HG02571 (cell line): ENCODE measurements around the gene BDP1.
"Not testable (repeated sequence)": the region's sequence is repeated elsewhere in the genome, so short reads cannot be mapped to it uniquely, and the experiment has no call there.

Source experiments
- ATAC-seq: cut with Tn5 transposase; IDR thresholded peaks from one replicate; pipeline ENCODE4 v1.9.1; 2021; ENCODE audit warnings: mild to moderate bottlenecking, moderate library complexity; ENCODE audit not compliant: unreplicated experiment

Gene BDP1, protein sequence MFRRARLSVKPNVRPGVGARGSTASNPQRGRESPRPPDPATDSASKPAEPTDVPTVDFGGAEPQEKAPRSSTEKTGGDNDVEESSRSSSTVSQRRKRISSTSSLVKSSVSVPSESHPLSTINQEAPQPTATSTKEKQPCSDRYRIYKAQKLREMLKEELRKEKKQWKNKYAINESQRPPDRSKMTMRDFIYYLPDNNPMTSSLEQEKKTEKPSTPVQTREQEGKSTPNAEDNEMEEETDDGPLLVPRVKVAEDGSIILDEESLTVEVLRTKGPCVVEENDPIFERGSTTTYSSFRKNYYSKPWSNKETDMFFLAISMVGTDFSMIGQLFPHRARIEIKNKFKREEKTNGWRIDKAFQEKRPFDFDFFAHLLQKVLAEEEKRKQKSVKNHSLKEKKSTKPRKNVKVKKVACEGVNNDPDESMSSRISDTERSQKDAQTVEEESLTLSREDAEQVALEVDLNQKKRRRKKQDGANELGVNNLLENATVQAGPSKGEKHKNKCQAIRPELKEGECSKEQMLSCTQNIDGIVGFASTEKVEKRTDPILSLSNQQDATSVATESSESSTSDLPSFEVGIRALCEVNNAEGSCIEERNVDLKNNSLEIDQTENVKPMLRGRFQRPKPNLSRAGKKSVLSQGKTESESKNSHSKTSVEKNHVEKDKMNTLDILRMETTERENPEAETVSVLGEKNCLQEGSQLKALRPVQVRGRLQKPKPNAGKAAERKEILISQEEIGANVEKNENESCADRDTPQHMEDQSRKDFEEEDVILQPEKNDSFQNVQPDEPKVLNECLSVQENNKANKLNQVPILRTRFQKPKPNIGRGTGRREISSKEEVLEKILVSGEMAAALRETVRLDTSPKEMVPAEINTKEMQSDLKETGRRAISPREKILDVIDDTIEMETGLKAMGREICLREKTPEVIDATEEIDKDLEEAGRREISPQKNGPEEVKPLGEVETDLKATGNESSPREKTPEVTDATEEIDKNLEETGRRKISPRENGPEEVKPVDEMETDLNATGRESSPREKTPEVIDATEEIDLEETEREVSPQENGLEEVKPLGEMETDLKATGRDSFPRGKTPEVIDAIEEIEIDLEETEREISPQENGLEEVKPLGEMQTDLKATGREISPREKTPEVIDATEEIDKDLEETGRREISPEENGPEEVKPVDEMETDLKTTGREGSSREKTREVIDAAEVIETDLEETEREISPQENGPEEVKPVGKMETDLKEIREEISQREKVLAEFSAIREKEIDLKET (N-terminal part only)

DNA sequence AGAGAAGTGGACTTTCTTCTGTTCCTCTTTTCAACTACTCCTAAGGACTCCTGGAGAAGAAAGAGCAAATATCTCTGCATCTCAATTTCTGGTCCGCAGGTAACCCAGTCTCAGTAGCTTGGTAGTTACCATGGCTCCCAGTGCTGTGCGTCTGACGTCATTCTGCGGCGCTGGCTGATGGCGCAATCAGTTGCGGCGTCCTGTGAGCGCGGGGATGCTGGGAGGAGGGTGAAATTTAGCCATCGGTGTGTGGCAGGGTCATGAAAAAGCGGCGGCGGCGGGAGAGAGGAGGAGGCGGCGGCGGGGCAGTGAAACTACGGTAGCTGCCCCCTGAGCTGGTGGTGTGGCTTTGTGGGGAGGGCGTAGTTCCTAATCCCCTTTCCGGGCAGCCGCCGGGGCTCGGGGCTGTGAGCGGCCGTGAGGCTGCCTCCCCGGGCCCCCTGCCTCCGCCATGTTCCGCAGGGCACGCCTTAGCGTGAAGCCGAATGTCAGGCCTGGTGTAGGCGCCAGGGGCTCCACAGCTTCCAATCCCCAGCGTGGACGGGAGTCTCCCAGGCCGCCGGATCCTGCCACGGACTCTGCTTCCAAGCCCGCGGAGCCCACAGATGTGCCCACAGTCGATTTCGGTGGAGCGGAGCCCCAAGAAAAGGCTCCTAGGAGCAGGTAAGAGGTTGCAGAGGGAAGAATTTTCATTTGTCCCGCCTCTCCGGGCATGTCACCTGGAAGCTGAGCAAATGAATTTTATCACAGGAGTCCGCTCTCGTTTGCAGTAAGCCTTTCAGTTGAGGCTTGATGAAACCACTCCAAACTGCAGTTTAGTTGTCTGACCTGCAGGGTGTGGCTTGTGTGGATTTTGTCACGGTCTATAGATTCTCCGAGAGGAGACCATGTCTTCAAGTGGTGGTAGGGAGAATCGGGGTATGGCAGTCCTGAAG is at the start of gene BDP1:
Gene BDP1, plus strand, starts transcription at position 225 of the 935 bp plus-strand sequence. Its CDS starts 227 bp downstream, at position 452.
- peak; percentile 98 for ATAC-seq

DNA sequence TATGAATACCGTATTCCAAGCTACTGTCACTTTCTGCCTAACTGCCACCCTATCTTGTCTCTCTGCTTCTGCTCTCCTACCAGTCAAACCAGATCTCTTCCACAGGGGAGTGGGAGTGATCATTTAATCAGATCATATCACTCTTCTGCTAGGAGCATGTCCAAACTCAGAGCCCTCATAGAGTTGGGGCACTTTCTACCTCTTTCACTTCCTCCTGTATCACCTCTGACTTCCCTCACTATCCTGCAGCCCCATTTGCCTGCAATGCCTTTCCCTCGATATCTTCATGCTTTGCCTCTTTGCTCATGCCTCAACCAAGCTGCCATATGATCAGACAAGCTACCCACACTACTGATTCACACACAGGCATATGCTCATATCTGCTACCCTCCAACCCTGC is 45.4 kb upstream of the BDP1 start:
- ATAC-seq, result not testable (repeated sequence)

DNA sequence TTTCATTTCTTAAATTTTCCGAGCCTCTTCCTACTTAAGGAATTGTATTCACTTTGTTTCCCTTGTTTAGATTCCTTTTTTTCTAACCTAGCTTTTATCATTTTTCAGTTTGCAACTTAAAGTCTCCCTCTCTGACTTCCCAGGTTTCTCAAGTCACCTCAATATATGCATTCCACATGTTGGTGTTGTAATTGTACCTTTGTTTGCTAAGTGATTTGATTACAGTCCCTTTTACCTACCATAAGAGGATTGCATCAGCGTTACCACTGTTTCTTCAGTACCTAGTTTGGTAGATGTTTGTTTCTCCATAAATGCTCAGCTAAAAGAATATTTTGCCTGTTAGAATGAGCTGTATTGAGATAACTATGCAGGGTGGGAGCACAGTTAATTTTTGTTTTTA is 39.8 kb upstream of the BDP1 start:
- ATAC-seq, result not testable (repeated sequence)

DNA sequence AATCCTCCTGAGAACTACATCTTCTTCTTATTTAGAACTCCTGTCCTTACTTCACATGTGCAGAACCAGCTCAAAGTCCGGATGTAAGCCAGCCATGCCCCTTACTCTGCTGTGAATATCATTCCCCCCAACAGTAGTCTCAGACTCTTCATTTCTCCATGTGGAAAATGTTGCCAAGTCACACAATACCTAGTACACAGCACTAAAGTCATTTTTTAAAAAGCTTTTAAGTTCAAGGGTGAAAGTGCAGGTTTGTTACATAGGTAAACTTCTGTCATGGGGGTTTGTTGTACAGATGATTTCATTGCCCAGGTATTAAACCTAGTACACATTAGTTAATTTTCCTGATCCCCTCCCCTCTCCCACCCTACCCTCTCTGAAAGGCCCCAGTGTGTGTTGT is 37.4 kb upstream of the BDP1 start:
- ATAC-seq, result not testable (repeated sequence)

DNA sequence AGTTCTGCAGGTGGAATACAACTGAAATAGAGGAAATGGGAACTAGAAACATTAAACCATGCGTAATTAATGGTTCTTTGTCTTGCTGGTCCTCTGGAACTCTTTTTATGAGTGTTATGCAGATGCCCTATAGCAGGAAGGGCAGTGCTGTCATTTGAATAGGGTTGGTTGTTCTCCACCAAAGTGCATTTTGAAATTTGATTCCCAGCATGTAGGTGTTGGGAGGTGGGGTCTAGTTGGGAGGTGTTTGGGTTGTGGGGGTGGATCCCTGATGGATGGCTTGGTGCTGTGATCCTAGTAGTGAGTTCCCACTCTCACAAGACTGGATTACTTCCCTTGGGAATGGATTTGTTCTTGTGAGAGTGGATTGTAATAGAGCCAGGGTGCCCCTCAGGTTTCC is 34.2 kb upstream of the BDP1 start:
- ATAC-seq, result not testable (repeated sequence)

DNA sequence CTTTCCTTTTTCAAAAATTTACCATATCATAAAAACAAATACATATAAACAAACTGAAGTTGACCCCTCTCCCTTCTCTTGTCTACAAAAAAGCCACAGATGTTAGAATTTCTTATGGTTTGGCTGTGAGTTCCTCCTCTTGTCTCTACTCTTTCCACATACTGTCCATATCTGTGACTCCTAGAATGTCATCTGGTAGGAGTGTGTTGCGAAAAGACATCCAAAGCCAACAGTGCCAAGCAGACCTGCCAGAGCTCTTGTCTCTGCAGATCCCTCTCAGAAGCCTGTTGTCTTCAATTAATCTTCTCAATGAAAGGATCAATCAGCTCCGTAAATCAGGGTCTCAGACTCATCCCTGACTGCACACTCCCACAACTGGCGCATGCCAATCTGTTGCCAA is 31.6 kb upstream of the BDP1 start:
- ATAC-seq, result not testable (repeated sequence)

DNA sequence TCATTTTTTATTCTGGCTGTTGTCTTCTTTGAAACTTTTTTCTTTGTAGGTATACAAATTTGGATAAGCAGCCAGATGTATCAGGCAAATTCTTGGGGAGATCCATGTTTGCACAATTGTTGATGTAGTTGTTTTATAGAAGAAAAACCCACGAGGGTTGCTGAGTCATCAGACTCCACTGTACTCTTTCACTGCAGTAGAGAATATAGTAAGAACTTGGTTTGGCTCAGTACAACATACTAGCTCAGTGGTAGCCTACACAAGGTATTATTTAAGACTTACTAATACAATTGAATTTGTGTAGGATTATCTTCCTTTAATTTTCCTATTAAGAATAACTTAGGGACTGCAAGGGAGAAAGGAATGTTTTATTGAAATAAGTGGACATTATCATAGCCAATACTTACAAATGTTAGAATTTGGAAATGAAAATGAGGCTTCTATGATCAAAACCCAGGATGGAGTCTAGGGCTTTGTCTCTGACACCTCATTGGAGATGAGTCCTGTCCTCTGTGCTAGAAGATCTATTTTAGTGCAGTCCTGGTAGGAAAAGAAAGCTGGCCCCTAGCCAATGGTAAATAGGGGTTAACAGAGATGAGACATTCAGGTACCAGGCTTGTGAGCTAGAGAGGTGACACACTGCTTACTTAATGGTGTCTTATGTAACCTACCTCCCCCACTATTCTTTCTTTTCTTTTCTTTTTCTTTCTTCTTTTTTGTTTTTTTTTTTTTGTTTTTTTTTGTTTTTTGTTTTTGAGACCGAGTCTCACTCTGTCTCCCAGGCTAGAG is 28.6 kb upstream of the BDP1 start:
- not testable (repeated sequence) for ATAC-seq

DNA sequence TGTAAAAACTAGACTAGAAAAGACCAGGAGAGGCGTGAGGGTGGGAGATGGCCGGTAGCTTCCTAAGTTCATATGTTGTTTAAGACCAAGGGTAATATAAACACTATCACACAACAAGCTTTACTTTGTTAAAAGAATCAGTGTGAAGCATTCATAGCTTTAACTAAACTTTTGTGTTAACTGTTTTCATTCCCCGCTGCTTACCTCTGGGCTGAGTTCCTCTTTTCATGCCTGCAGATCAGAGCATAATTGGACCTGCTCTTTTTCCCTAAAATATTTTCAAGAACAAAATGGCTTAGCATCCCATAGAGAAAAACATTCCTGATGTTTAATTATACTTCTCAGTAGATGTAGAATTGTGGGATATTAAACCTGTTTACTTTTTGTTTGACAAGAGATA is 23.0 kb upstream of the BDP1 start:
- ATAC-seq, result not testable (repeated sequence)

DNA sequence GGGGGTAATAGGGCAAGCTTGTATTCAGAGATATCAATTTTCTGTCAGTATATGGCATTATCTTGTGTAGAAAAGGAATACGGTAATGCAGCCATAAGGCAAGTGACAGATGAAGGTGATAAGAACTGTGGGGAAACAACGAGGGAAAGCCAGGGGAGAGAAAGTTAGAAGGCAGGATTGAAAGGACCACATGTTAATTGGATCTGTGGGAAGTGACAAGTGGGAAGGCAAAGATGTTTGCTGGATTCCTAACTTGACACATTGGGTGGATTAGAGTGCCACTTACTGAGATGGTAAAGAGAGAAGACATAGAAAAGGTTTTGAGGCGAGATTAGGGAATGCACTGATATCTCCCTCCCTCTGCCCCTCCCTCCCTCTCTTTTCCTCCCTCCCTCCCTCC is 20.6 kb upstream of the BDP1 start:
- not testable (repeated sequence) for ATAC-seq

DNA sequence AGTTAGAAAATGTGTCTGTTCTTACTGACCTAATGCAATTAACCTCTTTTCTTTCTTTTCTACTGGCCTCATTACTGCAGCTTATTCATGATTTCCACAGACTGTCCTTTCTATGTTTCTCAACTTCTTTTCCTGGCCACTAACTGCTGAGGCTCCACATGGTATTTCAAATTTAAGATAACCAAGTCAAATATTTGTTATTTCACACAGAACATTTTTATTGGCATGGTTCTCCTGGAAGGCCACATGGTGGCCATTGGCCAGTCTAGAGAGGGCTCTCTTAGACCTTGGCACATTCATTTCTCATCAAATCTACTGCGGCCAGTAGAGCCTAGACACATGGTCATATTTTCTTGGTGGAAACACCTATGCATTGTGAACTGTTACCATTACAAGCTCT is 13.9 kb upstream of the BDP1 start:
- ATAC-seq, result not testable (repeated sequence)

DNA sequence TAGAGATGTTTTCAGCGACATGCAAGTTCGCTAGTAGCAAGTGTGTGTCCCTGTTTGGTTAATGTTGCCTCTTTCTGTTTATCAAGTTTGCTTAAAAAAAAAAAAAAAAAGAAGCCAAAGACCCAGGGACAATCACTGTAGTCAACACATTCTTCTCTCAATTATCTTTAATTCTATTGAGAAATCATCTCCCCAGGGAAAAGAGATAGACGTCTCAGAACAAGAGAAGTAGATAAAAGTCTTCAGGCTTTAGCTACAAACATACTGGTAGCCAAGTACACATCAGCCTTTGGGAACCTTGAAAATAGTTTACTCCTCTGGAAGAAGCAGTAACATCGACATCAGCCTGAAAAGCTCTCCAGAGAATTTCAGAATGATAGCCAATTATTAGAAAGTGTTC is 11.6 kb upstream of the BDP1 start:
- ATAC-seq, result not testable (repeated sequence)

DNA sequence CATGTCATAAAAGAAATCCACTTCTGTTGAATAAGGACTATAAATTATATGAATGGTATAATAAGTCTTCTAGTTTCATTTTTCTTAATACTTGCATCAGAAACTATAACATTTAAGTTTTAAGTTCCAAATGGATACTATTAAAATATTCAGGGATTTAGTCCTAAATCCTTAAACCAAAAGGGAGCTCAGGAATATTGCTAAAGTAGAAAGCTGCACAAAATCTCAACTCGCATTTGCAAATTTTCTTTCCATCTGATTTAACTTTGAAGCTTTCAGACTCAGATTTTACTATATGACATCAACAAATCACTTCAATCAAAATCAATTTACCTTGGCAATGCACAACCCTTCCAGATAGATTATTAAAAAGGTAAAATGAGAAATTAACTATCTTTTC is 10.4 kb upstream of the BDP1 start:
- not testable (repeated sequence) for ATAC-seq

DNA sequence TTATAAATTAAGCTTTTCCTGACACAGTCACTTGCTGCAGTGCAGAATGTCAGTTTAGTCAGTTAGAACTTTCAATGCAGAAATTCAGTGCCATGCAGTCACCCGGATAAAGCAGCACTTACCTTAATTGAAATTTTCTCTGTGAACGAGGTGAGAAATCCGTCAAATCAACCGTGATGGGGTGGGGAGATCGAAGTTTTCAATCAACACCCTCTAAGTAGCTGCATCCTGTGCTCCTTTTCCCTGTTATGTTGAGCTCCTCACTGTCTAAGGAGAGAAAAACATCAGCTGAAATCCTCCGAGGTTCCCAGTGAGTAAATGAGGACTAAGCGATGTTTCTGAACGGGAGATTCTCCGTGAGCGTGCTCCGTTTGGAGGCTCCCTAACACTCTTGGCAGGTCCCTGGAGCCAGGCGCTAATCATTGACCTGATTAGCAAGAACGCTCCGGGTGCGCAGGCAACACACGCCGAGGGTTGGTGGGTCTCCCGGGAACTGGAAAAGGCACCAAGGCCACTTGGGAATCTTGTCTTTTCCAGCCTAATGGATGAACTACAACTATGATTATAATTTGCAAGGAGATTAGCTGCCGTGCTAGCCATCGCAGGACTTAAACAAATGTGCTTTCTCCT is 9.8 kb upstream of the BDP1 start:
- ATAC-seq, result not testable (repeated sequence)

DNA sequence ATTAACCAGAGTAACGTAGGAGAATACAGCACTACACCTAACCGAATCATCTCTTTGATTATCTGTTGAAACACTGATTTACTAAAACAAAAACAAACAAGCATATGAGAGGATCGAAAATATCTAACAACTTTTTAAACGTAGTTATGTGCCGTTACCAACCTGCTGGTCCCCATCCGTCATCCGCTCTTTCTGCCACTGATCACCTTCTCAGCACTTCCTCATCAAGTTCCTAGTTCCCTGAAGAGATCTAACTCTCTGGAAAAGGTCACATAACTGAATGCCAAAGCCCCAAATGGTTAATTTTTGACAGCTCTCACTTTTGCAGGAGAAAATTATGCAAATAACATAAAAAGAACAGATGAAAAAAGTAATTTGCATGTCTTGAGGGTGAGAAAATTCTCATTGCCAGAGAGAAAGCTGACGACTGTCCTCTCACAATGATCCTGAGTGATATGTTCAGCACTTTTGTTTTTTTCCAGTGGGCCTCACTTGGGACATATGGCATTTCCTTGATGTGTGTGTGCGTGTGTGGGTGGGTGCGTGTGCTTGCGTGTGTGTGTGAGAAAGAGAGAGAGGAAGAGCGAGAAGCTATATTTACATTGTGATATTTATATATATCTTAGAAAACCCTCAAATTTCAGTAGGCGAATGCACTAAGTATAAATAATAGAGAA is 8.8 kb upstream of the BDP1 start:
- not testable (repeated sequence) for ATAC-seq

DNA sequence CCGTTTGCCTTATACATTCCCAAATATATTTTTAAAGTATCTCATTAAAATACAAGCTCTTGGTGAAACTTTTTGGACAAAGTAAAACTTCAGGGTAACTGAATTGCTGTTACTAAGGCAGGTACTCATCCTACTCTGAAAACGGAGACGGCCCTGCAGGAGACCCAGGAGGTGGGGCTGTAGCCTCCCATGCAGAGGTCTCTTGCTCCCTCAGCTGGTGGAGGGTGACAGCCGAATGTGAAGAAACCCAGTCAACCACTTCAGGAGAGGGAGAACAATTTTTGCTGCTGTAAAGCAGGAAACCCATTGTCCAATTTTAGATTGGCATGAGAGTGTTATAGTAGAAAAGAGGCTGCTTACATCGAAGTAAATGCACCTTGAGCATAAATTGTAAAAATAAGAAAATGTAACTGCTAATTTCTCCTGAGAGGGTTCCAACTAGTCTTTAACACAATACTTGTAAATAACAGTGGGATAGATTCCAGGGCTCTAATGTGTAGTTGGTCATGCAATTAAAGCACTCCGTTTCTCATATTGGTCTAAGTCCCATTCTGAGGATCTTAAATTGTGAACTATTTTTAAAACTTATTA is 8.1 kb upstream of the BDP1 start:
- peak; percentile 85 for ATAC-seq

DNA sequence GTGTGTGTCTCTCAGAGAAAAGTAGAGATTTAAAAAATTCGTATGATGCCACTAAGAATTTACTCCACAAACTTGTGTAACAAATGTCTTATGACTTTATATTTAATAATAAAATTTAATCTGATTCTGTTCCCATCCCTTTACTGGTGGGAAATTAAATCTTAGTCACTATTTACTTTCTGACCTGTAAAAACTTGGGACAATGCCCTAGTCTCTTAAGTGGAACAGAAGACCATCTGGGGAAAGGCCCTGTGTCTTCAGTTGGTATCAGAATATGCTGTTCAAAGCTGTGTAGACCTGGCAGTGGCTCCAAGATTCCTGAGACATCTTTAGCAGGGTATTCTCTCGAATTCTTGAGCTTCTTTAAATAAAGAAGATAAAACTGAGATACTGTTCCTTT is 2.6 kb upstream of the BDP1 start:
- no peak for ATAC-seq

DNA sequence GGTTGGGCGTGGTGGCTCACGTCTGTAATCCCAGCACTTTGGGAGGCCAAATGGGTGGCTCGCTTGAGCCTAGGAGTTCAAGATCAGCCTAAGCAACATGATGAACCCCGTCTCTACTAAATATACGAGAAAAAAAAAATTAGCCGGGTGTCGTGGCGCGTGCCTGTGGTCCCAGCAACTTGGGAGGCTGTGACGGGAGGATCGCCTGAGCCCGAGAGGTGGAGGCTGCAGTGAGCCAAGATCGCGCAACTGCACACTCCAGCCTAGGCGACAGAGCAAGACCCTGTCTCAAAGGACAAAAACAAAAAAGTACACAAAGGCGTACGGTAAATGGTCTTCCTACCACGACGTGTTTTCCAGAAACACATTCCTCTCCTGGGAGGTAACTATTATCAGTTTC is 538 bp upstream of the BDP1 start:
- ATAC-seq, result no peak

DNA sequence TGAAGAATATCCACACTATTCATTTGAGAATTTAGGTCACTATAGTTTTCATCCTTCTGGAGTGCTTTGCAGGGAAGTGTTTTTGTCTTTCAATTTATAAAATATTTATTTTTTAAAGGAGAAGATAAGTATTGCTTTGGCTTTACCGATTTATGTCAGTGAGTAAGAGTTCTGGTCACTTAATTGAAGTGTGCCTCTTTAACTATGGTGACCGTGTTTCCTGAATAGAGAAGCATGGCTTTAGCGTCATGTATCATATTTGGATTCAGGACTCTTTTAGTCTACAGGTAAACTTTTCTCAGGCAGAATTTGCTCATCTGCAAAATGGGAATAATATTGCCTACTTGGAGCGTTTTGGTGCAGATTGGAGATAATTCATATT is 902 bp downstream of the BDP1 start:
- no peak for ATAC-seq
